NCI-H1694 (cell line): Measurements from ENCODE around the gene SGTA.
"Not testable (repeated sequence)": the region's sequence is repeated elsewhere in the genome, so short reads cannot be mapped to it uniquely, and the experiment has no call there.

Experiments
- DNase-seq: peaks from one replicate; lab custom pipeline; 2025; lab: John Stamatoyannopoulos, UW

Gene SGTA

GRCh38 chr19:2713170-2713569 is 69.9 kb downstream of the SGTA start:
- DNase-seq: not testable (repeated sequence)

- no peak for DNase-seq
Observed at GRCh38 chr19:2711875-2712205, 71.2 kb downstream of the SGTA start.

GRCh38 chr19:2711172-2711874 is 71.8 kb downstream of the SGTA start:
- DNase-seq: no peak

GRCh38 chr19:2706251-2706650 is 76.8 kb downstream of the SGTA start:
- DNase-seq: no peak
